CD14-positive monocyte (primary cell): Measurements from ENCODE around the gene KIF21B. TPM values are rescaled to one million over a fixed set of nuclear protein-coding genes. Genes with fewer than 3 reads are reported as not detected.

Source experiments
- DNase-seq, 3 donors: peaks; one replicate each; pipeline ENCODE4 v3.0.0-alpha.2; 2011 to 2022
- H2AFZ ChIP-seq: 2 replicates; pipeline ENCODE4 v1.6.0; 2012; ENCODE audit warnings: mild to moderate bottlenecking, low read depth, low read length, inconsistent platforms; ENCODE audit not compliant: insufficient read depth, poor library complexity, severe bottlenecking
- H3K27ac ChIP-seq, 2 donors: 1 replicate in 1 of 2; 2 replicates in 1 of 2; pipeline ENCODE4 v1.5.1; 2012 to 2013; ENCODE audit warnings: low read length in 2 of 2, control low read depth in 1 of 2, inconsistent platforms in 1 of 2, low read depth in 1 of 2, mild to moderate bottlenecking in 1 of 2
- H3K27me3 ChIP-seq, 2 donors: one replicate each; pipeline versions ENCODE4 v1.6.0 to v1.6.1; 2011 to 2013; ENCODE audit warnings: low read length in 2 of 2; ENCODE audit not compliant: control insufficient read depth in 2 of 2, insufficient read depth in 2 of 2
- H3K36me3 ChIP-seq, 2 donors: replicated peaks in 1 of 2; 1 replicate in 1 of 2; 2 replicates in 1 of 2; pipeline versions ENCODE4 v1.5.1 to v1.6.1; 2012 to 2013; ENCODE audit warnings: low read length in 2 of 2, control low read depth in 1 of 2, inconsistent platforms in 1 of 2, mild to moderate bottlenecking in 1 of 2; ENCODE audit not compliant: insufficient read depth in 2 of 2, control insufficient read depth in 1 of 2
- H3K4me1 ChIP-seq, 2 donors: 1 replicate in 1 of 2; 2 replicates in 1 of 2; pipeline versions ENCODE4 v1.5.1 to v1.6.1; 2012 to 2013; ENCODE audit warnings: low read length in 2 of 2, control low read depth in 1 of 2, inconsistent platforms in 1 of 2, mild to moderate bottlenecking in 1 of 2, moderate library complexity in 1 of 2; ENCODE audit not compliant: insufficient read depth in 2 of 2, control insufficient read depth in 1 of 2
- H3K4me2 ChIP-seq: replicated peaks from 2 replicates; pipeline ENCODE3; 2012; ENCODE audit warnings: low read length, moderate library complexity, mild to moderate bottlenecking; ENCODE audit not compliant: poor library complexity, severe bottlenecking; ENCODE audit errors: extremely low read depth
- H3K4me3 ChIP-seq, 3 experiments: fragments of 200-600 bp in 1 of 3; sonication (generic) in 1 of 3; replicated peaks in 1 of 3; 1 replicate in 2 of 3; 2 replicates in 1 of 3; pipeline ENCODE4 v1.5.1; 2011 to 2013; ENCODE audit warnings: low read length in 3 of 3, mild to moderate bottlenecking in 3 of 3, control low read depth in 2 of 3, low read depth in 2 of 3, inconsistent platforms in 1 of 3, moderate library complexity in 1 of 3
- H3K79me2 ChIP-seq: 2 replicates; pipeline ENCODE4 v1.6.0; 2012; ENCODE audit warnings: mild to moderate bottlenecking, control low read depth, inconsistent platforms, low read length, moderate library complexity; ENCODE audit not compliant: insufficient read depth
- H3K9ac ChIP-seq: 2 replicates; pipeline ENCODE4 v1.6.0; 2017; ENCODE audit warnings: low read length, mild to moderate bottlenecking; ENCODE audit not compliant: insufficient read depth, poor library complexity, severe bottlenecking
- H3K9me3 ChIP-seq, 2 donors: replicated peaks in 1 of 2; 1 replicate in 1 of 2; 2 replicates in 1 of 2; pipeline versions ENCODE4 v1.5.1 to v1.6.1; 2012 to 2013; ENCODE audit warnings: low read length in 2 of 2, control low read depth in 1 of 2; ENCODE audit not compliant: control insufficient read depth in 1 of 2, insufficient read depth in 1 of 2
- H4K20me1 ChIP-seq: 2 replicates; pipeline ENCODE4 v1.6.0; 2012; ENCODE audit warnings: mild to moderate bottlenecking, low read length, control low read depth, moderate library complexity; ENCODE audit not compliant: insufficient read depth
- H3K27ac Mint-ChIP-seq, 7 donors: one replicate each; pipeline ENCODE4 v1.8.0; 2020; ENCODE audit warnings: mild to moderate bottlenecking in 7 of 7, mixed read lengths in 7 of 7, moderate library complexity in 6 of 7, inconsistent platforms in 2 of 7
- H3K27me3 Mint-ChIP-seq, 3 donors: one replicate each; pipeline ENCODE4 v1.8.0; 2021 to 2022; ENCODE audit warnings: low read depth in 3 of 3, mild to moderate bottlenecking in 3 of 3, mixed read lengths in 3 of 3, moderate library complexity in 3 of 3, inconsistent platforms in 1 of 3
- H3K36me3 Mint-ChIP-seq, 2 donors: one replicate each; pipeline ENCODE4 v1.8.0; 2020; ENCODE audit warnings: mixed read lengths in 2 of 2, inconsistent platforms in 1 of 2, mild to moderate bottlenecking in 1 of 2
- H3K4me1 Mint-ChIP-seq: one replicate; pipeline ENCODE4 v1.8.0; 2020; ENCODE audit warnings: mild to moderate bottlenecking, mixed read lengths
- H3K4me3 Mint-ChIP-seq, 2 donors: one replicate each; pipeline ENCODE4 v1.8.0; 2020; ENCODE audit warnings: mild to moderate bottlenecking in 2 of 2, mixed read lengths in 2 of 2, moderate library complexity in 1 of 2
- H3K9me3 Mint-ChIP-seq, 7 donors: one replicate each; pipeline ENCODE4 v1.8.0; 2020 to 2022; ENCODE audit warnings: mixed read lengths in 7 of 7, mild to moderate bottlenecking in 6 of 7, moderate library complexity in 6 of 7, inconsistent platforms in 2 of 7
- WGBS: methylation state at CpG from one replicate; pipeline ENCODE4 v1.1.5; 2013; ENCODE audit warnings: missing lambda C conversion rate; ENCODE audit not compliant: insufficient coverage; 5-methylcytosine and 5-hydroxymethylcytosine counted together
- intact Hi-C, 2 donors: fragments of 100-400 bp; cut with micrococcal nuclease; formaldehyde crosslinking; loops; one replicate each; pipeline versions ENCODE4 v1.15.0 to v1.15.1; 2023
- polyA plus RNA-seq, 3 donors: library from polyadenylated mRNA; depleted of rRNA in 1 of 3; unstranded in 2 of 3; stranded (reverse) in 1 of 3; fragments of 300-500 nt in 2 of 3; fragments of >200 nt in 1 of 3; fragmentation: Illumina TruSeq in 2 of 3; gene quantifications; 1 replicate in 2 of 3; 2 replicates in 1 of 3; pipeline ENCODE4 v1.2.3, GENCODE V29; 2012 to 2021
- TF ChIP-seq, protein P1 (sequence below): fragments of 200-600 bp; IDR thresholded peaks from one replicate; pipeline ENCODE4 v1.8.0; 2022; ENCODE audit warnings: antibody characterized with exemption, mild to moderate bottlenecking

The KIF21B gene
- polyA plus RNA-seq, 3 donors: 0.18 to 9.8 (median 0.30) TPM

DNA sequence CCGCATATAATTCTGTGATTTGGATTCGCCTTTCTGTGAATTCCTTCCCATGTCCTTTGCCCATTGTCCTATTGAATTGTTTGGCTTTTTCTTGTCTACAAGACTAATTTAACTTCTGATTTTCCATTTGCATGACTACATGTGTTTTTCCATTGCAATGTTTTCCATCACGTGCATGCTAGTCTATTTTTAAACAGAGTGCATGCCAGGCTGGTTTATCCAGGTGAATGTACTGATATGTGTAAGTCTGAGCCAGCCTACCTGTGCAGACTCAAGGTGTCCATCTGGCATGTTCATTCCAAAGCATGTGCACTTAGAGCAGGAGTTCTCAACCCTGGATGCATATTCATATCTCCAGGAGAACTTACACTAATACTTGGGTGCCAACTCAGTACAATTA lies 69.1 kb downstream of the KIF21B start:
- Mint-ChIP-seq H3K4me3 (no peak overlapping the region), H3K4me1 (no peaks in the 10 kb centered on the region), H3K36me3 (no peaks in the 10 kb centered on the region), H3K27me3 (peaks cover 0 to 6% (median 1%) of the 10 kb centered on the region in 3 donors), H3K27ac (no peak overlapping the region), H3K9me3 (no peaks in the 10 kb centered on the region)
- no peaks in the 10 kb centered on the region for H3K36me3 ChIP-seq
- H3K27me3 ChIP-seq: no peaks in the 10 kb centered on the region
- TF ChIP-seq, protein P1, sequence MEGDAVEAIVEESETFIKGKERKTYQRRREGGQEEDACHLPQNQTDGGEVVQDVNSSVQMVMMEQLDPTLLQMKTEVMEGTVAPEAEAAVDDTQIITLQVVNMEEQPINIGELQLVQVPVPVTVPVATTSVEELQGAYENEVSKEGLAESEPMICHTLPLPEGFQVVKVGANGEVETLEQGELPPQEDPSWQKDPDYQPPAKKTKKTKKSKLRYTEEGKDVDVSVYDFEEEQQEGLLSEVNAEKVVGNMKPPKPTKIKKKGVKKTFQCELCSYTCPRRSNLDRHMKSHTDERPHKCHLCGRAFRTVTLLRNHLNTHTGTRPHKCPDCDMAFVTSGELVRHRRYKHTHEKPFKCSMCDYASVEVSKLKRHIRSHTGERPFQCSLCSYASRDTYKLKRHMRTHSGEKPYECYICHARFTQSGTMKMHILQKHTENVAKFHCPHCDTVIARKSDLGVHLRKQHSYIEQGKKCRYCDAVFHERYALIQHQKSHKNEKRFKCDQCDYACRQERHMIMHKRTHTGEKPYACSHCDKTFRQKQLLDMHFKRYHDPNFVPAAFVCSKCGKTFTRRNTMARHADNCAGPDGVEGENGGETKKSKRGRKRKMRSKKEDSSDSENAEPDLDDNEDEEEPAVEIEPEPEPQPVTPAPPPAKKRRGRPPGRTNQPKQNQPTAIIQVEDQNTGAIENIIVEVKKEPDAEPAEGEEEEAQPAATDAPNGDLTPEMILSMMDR: no peak
- no peaks in the 10 kb centered on the region for H3K9me3 ChIP-seq
- H3K4me2 ChIP-seq: no peak overlapping the region
- H3K27ac ChIP-seq: no peak overlapping the region
- H3K4me3 ChIP-seq: no peak overlapping the region
- DNase-seq: no peak
- H3K9ac ChIP-seq: no peak overlapping the region
- WGBS: 94% methylated on average over 2 of the region's 3 CpGs
- H3K79me2 ChIP-seq: no peaks in the 10 kb centered on the region
- no peak overlapping the region for H2AFZ ChIP-seq
- intact Hi-C loops: no loop called here
- no peaks in the 10 kb centered on the region for H4K20me1 ChIP-seq
- no peaks in the 10 kb centered on the region for H3K4me1 ChIP-seq

DNA sequence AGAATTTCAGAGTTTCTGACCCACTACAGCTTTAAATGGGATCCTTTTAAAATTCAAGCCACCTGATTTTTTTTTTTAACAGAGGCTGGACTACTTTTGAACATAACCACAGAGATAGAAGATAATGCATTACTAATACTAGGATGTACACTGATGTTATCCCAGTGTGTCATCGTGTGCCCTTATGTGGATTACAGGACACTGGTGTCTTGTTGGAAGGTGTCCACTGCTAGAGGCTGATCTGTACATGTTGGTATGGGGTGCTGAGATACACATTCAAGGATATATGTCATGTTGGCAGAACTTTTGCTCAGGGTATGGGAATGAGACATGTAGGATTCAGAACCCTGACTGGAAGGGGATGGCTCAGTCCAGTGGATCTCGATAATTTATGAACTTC lies 72.5 kb downstream of the KIF21B start:
- Histone ChIP-seq H3K27ac (no peak overlapping the region), H3K36me3 (no peaks in the 10 kb centered on the region), H3K4me2 (no peak overlapping the region), H3K4me1 (no peaks in the 10 kb centered on the region), H2AFZ (no peak overlapping the region), H3K4me3 (no peak overlapping the region), H4K20me1 (no peaks in the 10 kb centered on the region), H3K9me3 (peaks cover 10 to 20% of the 10 kb centered on the region in 2 donors), H3K9ac (no peak overlapping the region), H3K79me2 (no peaks in the 10 kb centered on the region), H3K27me3 (no peaks in the 10 kb centered on the region)
- WGBS: 90% methylated on average over 2 of the region's 2 CpGs
- Mint-ChIP-seq H3K27me3 (no peaks in the 10 kb centered on the region), H3K4me3 (no peak overlapping the region), H3K4me1 (no peaks in the 10 kb centered on the region), H3K36me3 (no peaks in the 10 kb centered on the region), H3K9me3 (peaks cover 7 to 22% (median 14%) of the 10 kb centered on the region in 7 donors), H3K27ac (no peak overlapping the region)
- intact Hi-C loops: no loop called here
- TF ChIP-seq, protein P1: no peak
- no peak for DNase-seq
